HepG2 (cell line): Measurements from ENCODE around the gene OGFR. TPM values are rescaled to one million over a fixed set of nuclear protein-coding genes. Genes with fewer than 3 reads are reported as not detected.

Source experiments
- CTCF ChIP-seq: sonication (generic); formaldehyde crosslinking; IDR thresholded peaks from 2 replicates; pipeline ENCODE4 v1.5.0; 2020; ENCODE audit warnings: mild to moderate bottlenecking, missing genetic modification reagents, moderate library complexity
- FOSL2 ChIP-seq: sonication (generic); formaldehyde crosslinking; IDR thresholded peaks from 2 replicates; pipeline ENCODE4 v1.4.0; 2020; ENCODE audit warnings: missing genetic modification reagents
- IKZF5 ChIP-seq: IDR thresholded peaks from 2 replicates; pipeline ENCODE4 v1.6.1; 2018; ENCODE audit warnings: missing genetic modification reagents, mild to moderate bottlenecking, missing compliant biosample characterization
- NFYB ChIP-seq: sonication (generic); formaldehyde crosslinking; IDR thresholded peaks from 2 replicates; pipeline ENCODE4 v1.4.0; 2020; ENCODE audit warnings: missing genetic modification reagents
- RBAK ChIP-seq: sonication (generic); formaldehyde crosslinking; IDR thresholded peaks from 2 replicates; pipeline ENCODE4 v1.5.1; 2020; ENCODE audit warnings: mild to moderate bottlenecking, missing genetic modification reagents
- SMAD1 ChIP-seq: sonication (generic); formaldehyde crosslinking; IDR thresholded peaks from 2 replicates; pipeline ENCODE4 v1.4.0; 2020; ENCODE audit warnings: missing genetic modification reagents, low read depth, mild to moderate bottlenecking, borderline replicate concordance
- STAG1 ChIP-seq: sonication (generic); formaldehyde crosslinking; IDR thresholded peaks from 2 replicates; pipeline ENCODE4 v1.4.0; 2020; ENCODE audit warnings: missing genetic modification reagents
- XRCC5 ChIP-seq: fragments of 200-400 bp; formaldehyde crosslinking; optimal IDR thresholded peaks from 2 replicates; pipeline ENCODE3; 2017; ENCODE audit warnings: mild to moderate bottlenecking, low read length
- ZC3H13 ChIP-seq: sonication (generic); formaldehyde crosslinking; IDR thresholded peaks from 2 replicates; pipeline ENCODE4 v1.8.1; 2023; ENCODE audit warnings: mild to moderate bottlenecking, missing genetic modification reagents, moderate library complexity
- ZNF136 ChIP-seq: sonication (generic); formaldehyde crosslinking; IDR thresholded peaks from 2 replicates; pipeline ENCODE4 v1.8.1; 2022; ENCODE audit warnings: low read depth, mild to moderate bottlenecking, moderate library complexity, missing genetic modification reagents
- ZNF710 ChIP-seq: sonication (generic); formaldehyde crosslinking; IDR thresholded peaks from 2 replicates; pipeline ENCODE4 v1.5.0; 2020; ENCODE audit warnings: mild to moderate bottlenecking, missing genetic modification reagents, borderline replicate concordance
- polyA plus RNA-seq, 8 experiments: library from polyadenylated mRNA; depleted of rRNA in 3 of 8; stranded (reverse) in 7 of 8; unstranded in 1 of 8; fragments of >200 nt; fragmentation: Illumina TruSeq in 4 of 8; extraction: Trizol in 4 of 8; gene quantifications; 2 replicates each; pipeline versions ENCODE4 v1.2.1 to v1.2.3, GENCODE V29; 2011 to 2016; ENCODE audit warnings: low read depth in 4 of 8, missing spikeins in 1 of 8, mixed read lengths in 1 of 8; ENCODE audit not compliant: insufficient read depth in 1 of 8
- total RNA-seq, 5 experiments: library from RNA; depleted of rRNA; stranded (reverse); fragments of >200 nt; fragmentation: Illumina TruSeq; extraction: Trizol; gene quantifications; 2 replicates each; pipeline ENCODE4 v1.2.3, GENCODE V29; 2016; ENCODE audit warnings: low read depth in 1 of 5
- TF ChIP-seq, protein P1 (sequence below): sonication (generic); formaldehyde crosslinking; IDR thresholded peaks from 2 replicates; pipeline ENCODE4 v1.8.1; 2022; ENCODE audit warnings: mild to moderate bottlenecking, missing genetic modification reagents
- TF ChIP-seq, protein P2 (sequence below): sonication (generic); formaldehyde crosslinking; IDR thresholded peaks from 2 replicates; pipeline ENCODE4 v1.5.0; 2020; ENCODE audit warnings: missing genetic modification reagents, mild to moderate bottlenecking, borderline replicate concordance
- TF ChIP-seq, protein P3 (sequence below): sonication (generic); formaldehyde crosslinking; IDR thresholded peaks from 2 replicates; pipeline ENCODE4 v1.9.0; 2022; ENCODE audit warnings: low read depth, missing genetic modification reagents
- TF ChIP-seq, protein P4 (sequence below): sonication (generic); formaldehyde crosslinking; IDR thresholded peaks from 2 replicates; pipeline ENCODE4 v1.4.0; 2020; ENCODE audit warnings: missing genetic modification reagents

The OGFR gene
- total and polyA plus RNA-seq, 2 of the 13 experiments (the other 11 are each of a cell fraction or from before 2014, with no cell fraction given), result 47.7 to 81.8 TPM

DNA sequence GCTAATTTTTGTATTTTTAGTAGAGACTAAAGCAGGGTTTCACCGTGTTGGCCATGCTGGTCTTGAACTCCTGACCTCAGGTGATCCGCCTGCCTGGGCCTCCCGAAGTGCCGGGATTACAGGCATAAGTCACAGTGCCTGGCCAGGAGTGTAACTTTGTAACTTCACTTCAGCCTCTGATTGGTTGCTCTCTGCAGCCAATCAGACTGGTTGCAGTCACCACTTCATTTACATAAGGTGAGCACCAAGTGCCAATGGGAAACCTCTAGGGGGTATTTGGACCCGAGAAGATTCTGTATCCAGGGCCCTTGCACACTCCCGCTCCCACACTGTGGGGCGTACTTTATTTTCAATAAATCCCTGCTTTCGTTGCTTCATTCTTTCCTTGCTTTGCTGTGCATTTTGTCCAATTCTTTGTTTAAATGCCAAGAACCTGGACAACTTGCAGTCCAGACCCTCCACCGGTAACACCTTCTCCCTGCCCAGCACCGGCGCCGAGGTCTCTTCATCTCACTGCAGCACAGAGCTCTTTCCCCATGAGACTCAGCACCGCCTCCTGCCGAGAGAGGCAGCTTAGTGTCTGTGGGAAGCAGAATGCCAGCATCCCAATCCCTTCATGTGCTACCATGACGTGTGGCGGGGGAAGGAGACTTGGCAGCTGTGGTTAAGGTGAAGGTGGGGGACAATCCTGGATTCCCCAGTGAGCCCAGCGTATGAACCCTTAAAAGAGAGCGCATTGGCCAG is 22.3 kb upstream of the OGFR start (continued):
- no peak for TF ChIP-seq ZNF710 (CRISPR knock-in tag)
- peak; percentile 48; the same call in 1 of the 2 replicates for TF ChIP-seq NFYB
- TF ChIP-seq SMAD1 (CRISPR knock-in tag), result no peak
- TF ChIP-seq, protein P1, sequence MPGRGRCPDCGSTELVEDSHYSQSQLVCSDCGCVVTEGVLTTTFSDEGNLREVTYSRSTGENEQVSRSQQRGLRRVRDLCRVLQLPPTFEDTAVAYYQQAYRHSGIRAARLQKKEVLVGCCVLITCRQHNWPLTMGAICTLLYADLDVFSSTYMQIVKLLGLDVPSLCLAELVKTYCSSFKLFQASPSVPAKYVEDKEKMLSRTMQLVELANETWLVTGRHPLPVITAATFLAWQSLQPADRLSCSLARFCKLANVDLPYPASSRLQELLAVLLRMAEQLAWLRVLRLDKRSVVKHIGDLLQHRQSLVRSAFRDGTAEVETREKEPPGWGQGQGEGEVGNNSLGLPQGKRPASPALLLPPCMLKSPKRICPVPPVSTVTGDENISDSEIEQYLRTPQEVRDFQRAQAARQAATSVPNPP (CRISPR knock-in tag), result no peak
- TF ChIP-seq ZC3H13 (CRISPR knock-in tag), result no peak
- 0 out of 2 replicates have a peak, but pooled peaks have one; percentile 6 for TF ChIP-seq FOSL2 (CRISPR knock-in tag)
- TF ChIP-seq IKZF5 (CRISPR knock-in tag), result no peak
- no peak for TF ChIP-seq RBAK (CRISPR knock-in tag)
- TF ChIP-seq, protein P2, sequence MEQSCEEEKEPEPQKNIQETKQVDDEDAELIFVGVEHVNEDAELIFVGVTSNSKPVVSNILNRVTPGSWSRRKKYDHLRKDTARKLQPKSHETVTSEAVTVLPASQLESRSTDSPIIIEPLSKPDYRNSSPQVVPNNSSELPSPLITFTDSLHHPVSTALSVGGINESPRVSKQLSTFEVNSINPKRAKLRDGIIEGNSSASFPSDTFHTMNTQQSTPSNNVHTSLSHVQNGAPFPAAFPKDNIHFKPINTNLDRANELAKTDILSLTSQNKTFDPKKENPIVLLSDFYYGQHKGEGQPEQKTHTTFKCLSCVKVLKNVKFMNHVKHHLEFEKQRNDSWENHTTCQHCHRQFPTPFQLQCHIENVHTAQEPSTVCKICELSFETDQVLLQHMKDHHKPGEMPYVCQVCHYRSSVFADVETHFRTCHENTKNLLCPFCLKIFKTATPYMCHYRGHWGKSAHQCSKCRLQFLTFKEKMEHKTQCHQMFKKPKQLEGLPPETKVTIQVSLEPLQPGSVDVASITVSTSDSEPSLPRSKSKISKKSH (CRISPR knock-in tag), result no peak
- TF ChIP-seq, protein P3, sequence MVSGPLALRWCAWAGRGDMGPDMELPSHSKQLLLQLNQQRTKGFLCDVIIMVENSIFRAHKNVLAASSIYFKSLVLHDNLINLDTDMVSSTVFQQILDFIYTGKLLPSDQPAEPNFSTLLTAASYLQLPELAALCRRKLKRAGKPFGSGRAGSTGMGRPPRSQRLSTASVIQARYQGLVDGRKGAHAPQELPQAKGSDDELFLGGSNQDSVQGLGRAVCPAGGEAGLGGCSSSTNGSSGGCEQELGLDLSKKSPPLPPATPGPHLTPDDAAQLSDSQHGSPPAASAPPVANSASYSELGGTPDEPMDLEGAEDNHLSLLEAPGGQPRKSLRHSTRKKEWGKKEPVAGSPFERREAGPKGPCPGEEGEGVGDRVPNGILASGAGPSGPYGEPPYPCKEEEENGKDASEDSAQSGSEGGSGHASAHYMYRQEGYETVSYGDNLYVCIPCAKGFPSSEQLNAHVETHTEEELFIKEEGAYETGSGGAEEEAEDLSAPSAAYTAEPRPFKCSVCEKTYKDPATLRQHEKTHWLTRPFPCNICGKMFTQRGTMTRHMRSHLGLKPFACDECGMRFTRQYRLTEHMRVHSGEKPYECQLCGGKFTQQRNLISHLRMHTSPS (CRISPR knock-in tag), result no peak
- TF ChIP-seq, protein P4, sequence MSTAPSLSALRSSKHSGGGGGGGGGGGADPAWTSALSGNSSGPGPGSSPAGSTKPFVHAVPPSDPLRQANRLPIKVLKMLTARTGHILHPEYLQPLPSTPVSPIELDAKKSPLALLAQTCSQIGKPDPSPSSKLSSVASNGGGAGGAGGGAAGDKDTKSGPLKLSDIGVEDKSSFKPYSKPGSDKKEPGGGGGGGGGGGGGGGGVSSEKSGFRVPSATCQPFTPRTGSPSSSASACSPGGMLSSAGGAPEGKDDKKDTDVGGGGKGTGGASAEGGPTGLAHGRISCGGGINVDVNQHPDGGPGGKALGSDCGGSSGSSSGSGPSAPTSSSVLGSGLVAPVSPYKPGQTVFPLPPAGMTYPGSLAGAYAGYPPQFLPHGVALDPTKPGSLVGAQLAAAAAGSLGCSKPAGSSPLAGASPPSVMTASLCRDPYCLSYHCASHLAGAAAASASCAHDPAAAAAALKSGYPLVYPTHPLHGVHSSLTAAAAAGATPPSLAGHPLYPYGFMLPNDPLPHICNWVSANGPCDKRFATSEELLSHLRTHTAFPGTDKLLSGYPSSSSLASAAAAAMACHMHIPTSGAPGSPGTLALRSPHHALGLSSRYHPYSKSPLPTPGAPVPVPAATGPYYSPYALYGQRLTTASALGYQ (CRISPR knock-in tag), result no peak
- peak; percentile 67 for TF ChIP-seq CTCF (CRISPR knock-in tag)
- TF ChIP-seq STAG1 (CRISPR knock-in tag), result peak; percentile 53
- TF ChIP-seq XRCC5, result no peak
- TF ChIP-seq ZNF136 (CRISPR knock-in tag), result no peak
